H1 (cell line): Measurements from ENCODE around the gene PNMA8C. TPM values are rescaled to one million over a fixed set of nuclear protein-coding genes. Genes with fewer than 3 reads are reported as not detected.

Experiments
- CTCF ChIA-PET: fragments of 300-600 bp; sonication (Branson Sonifier 250); formaldehyde crosslinking; loops from one replicate; lab custom pipeline; 2021; ENCODE audit not compliant: partially characterized antibody; lab: Charles Lee
- POLR2A ChIA-PET: fragments of 300-600 bp; sonication (Branson Sonifier 250); formaldehyde crosslinking; loops from one replicate; lab custom pipeline; 2021; ENCODE audit warnings: inconsistent platforms; ENCODE audit not compliant: partially characterized antibody; lab: Charles Lee
- DNase-seq, 2 experiments: peaks; one replicate each; pipeline versions ENCODE4 v3.0.0 to v3.0.0-alpha.2; 2010 to 2022; ENCODE audit warnings: low spot score in 2 of 2, low read depth in 1 of 2, mixed read lengths in 1 of 2
- FAIRE-seq: peaks from 2 replicates; lab custom pipeline; 2011; peaks lifted over from hg19 to GRCh38; lab: Jason Lieb, UNC
- H2AFZ ChIP-seq: 2 replicates; pipeline ENCODE4 v1.8.1; 2012; ENCODE audit warnings: low read length, inconsistent platforms
- H2AK5ac ChIP-seq: 2 replicates; pipeline ENCODE4 v1.6.1; 2013; ENCODE audit warnings: low read depth, low read length
- H2BK120ac ChIP-seq: replicated peaks from 2 replicates; pipeline ENCODE3; 2013; ENCODE audit warnings: low read depth, low read length, inconsistent platforms
- H2BK12ac ChIP-seq: 2 replicates; pipeline ENCODE4 v1.6.1; 2013; ENCODE audit warnings: low read depth, low read length
- H2BK15ac ChIP-seq: 2 replicates; pipeline ENCODE4 v1.6.1; 2013; ENCODE audit warnings: low read length
- H2BK20ac ChIP-seq: 2 replicates; pipeline ENCODE4 v1.6.1; 2013; ENCODE audit warnings: low read length
- H2BK5ac ChIP-seq: 2 replicates; pipeline ENCODE4 v1.6.1; 2013; ENCODE audit warnings: low read depth, low read length
- H3K14ac ChIP-seq: 2 replicates; pipeline ENCODE4 v1.6.1; 2013; ENCODE audit warnings: inconsistent platforms; ENCODE audit not compliant: insufficient read length
- H3K18ac ChIP-seq: 2 replicates; pipeline ENCODE4 v1.6.1; 2013; ENCODE audit warnings: low read length; ENCODE audit errors: extremely low read depth
- H3K23ac ChIP-seq: 2 replicates; pipeline ENCODE4 v1.6.1; 2013; ENCODE audit warnings: inconsistent platforms; ENCODE audit not compliant: insufficient read length
- H3K23me2 ChIP-seq: 2 replicates; pipeline ENCODE4 v1.6.1; 2013; ENCODE audit warnings: low read depth, low read length
- H3K27ac ChIP-seq: 2 replicates; pipeline ENCODE4 v1.6.1; 2011; ENCODE audit warnings: low read depth, low read length, inconsistent platforms
- H3K27me3 ChIP-seq, 4 experiments: replicated peaks in 1 of 4; 1 replicate in 1 of 4; 2 replicates in 3 of 4; pipeline versions ENCODE4 v1.6.1 to v1.8.1; 2011 to 2013; ENCODE audit warnings: low read length in 3 of 4, mild to moderate bottlenecking in 3 of 4, inconsistent platforms in 2 of 4, mixed read lengths in 2 of 4, moderate library complexity in 1 of 4; ENCODE audit not compliant: control insufficient read depth in 3 of 4, insufficient read depth in 3 of 4; ENCODE audit errors: extremely low read depth in 1 of 4
- H3K36me3 ChIP-seq, 4 experiments: 2 replicates each; pipeline versions ENCODE4 v1.6.1 to v1.8.1; 2011 to 2013; ENCODE audit warnings: mild to moderate bottlenecking in 4 of 4, low read length in 3 of 4, moderate library complexity in 2 of 4, control low read depth in 1 of 4, inconsistent platforms in 1 of 4; ENCODE audit not compliant: insufficient read depth in 4 of 4, control insufficient read depth in 2 of 4
- H3K4ac ChIP-seq: replicated peaks from 2 replicates; pipeline ENCODE3; 2013; ENCODE audit warnings: low read length, low read depth, mixed read lengths, inconsistent platforms; ENCODE audit not compliant: insufficient read length
- H3K4me1 ChIP-seq, 4 experiments: replicated peaks in 1 of 4; 1 replicate in 1 of 4; 2 replicates in 3 of 4; pipeline versions ENCODE4 v1.6.1 to v1.8.1; 2011 to 2013; ENCODE audit warnings: low read length in 3 of 4, inconsistent platforms in 2 of 4, mixed read lengths in 1 of 4; ENCODE audit not compliant: insufficient read depth in 4 of 4, control insufficient read depth in 3 of 4
- H3K4me2 ChIP-seq, 2 experiments: 2 replicates each; pipeline versions ENCODE4 v1.6.1 to v1.8.1; 2011 to 2013; ENCODE audit warnings: low read depth in 2 of 2, low read length in 2 of 2, control low read depth in 1 of 2, inconsistent platforms in 1 of 2, mild to moderate bottlenecking in 1 of 2; ENCODE audit not compliant: insufficient read depth in 1 of 2
- H3K4me3 ChIP-seq, 4 experiments: fragments of 200-600, 300-600 bp in 1 of 4; sonication (generic), shearing (Covaris generic), sonication (Bioruptor Twin) in 1 of 4; 2 replicates each; pipeline versions ENCODE4 v1.5.1 to v1.8.1; 2011 to 2016; ENCODE audit warnings: low read length in 4 of 4, low read depth in 3 of 4, control low read depth in 2 of 4, inconsistent platforms in 2 of 4, mild to moderate bottlenecking in 2 of 4, mixed read lengths in 1 of 4, moderate library complexity in 1 of 4; ENCODE audit not compliant: insufficient read depth in 2 of 4; ENCODE audit errors: extremely low read depth in 1 of 4
- H3K56ac ChIP-seq: replicated peaks from 2 replicates; pipeline ENCODE3; 2013; ENCODE audit warnings: low read depth, mild to moderate bottlenecking, mixed read lengths, low read length, inconsistent platforms; ENCODE audit not compliant: insufficient read length
- H3K79me1 ChIP-seq: 2 replicates; pipeline ENCODE4 v1.6.1; 2013; ENCODE audit warnings: low read depth, low read length, control low read depth
- H3K79me2 ChIP-seq, 2 experiments: 2 replicates each; pipeline versions ENCODE4 v1.6.1 to v1.8.1; 2012 to 2013; ENCODE audit warnings: low read length in 2 of 2, mild to moderate bottlenecking in 2 of 2, inconsistent platforms in 1 of 2; ENCODE audit not compliant: insufficient read depth in 2 of 2, control insufficient read depth in 1 of 2
- H3K9ac ChIP-seq, 4 experiments: replicated peaks in 1 of 4; 1 replicate in 1 of 4; 2 replicates in 3 of 4; pipeline versions ENCODE4 v1.6.1 to v1.8.1; 2011 to 2013; ENCODE audit warnings: low read depth in 3 of 4, low read length in 3 of 4, control low read depth in 2 of 4, mild to moderate bottlenecking in 2 of 4, moderate library complexity in 2 of 4, inconsistent platforms in 1 of 4; ENCODE audit errors: extremely low read depth in 1 of 4
- H3K9me3 ChIP-seq, 2 experiments: 2 replicates each; pipeline versions ENCODE4 v1.6.1 to v1.8.1; 2012 to 2013; ENCODE audit warnings: mild to moderate bottlenecking in 2 of 2, moderate library complexity in 2 of 2, control low read depth in 1 of 2, inconsistent platforms in 1 of 2, low read depth in 1 of 2, low read length in 1 of 2, mixed read lengths in 1 of 2; ENCODE audit not compliant: insufficient read depth in 2 of 2
- H4K20me1 ChIP-seq, 2 experiments: replicated peaks in 1 of 2; 2 replicates each; pipeline versions ENCODE3 to v1.8.1; 2011 to 2013; ENCODE audit warnings: inconsistent platforms in 2 of 2, low read length in 2 of 2, mild to moderate bottlenecking in 1 of 2; ENCODE audit not compliant: insufficient read depth in 2 of 2, control insufficient read depth in 1 of 2
- H4K5ac ChIP-seq: 2 replicates; pipeline ENCODE4 v1.6.1; 2013; ENCODE audit warnings: low read length, low read depth, mixed read lengths, inconsistent platforms; ENCODE audit not compliant: insufficient read length
- H4K8ac ChIP-seq: 2 replicates; pipeline ENCODE4 v1.8.0; 2013; ENCODE audit warnings: mild to moderate bottlenecking, moderate library complexity, low read length, inconsistent platforms; ENCODE audit not compliant: insufficient read depth; ENCODE audit errors: extremely low read depth
- H4K91ac ChIP-seq: replicated peaks from 2 replicates; pipeline ENCODE3; 2013; ENCODE audit warnings: low read length, mixed read lengths, inconsistent platforms; ENCODE audit not compliant: insufficient read length
- ASH2L ChIP-seq: fragments of 200-600, 300-600 bp; sonication (generic); IDR thresholded peaks from one replicate; pipeline ENCODE4 v1.7.1; 2017; ENCODE audit warnings: low read length
- WGBS, 2 experiments: shearing (Covaris generic) in 1 of 2; methylation state at CpG; one replicate each; pipeline versions ENCODE4 v1.1.6 to v1.1.7; 2013 to 2015; ENCODE audit warnings: low lambda C conversion rate in 2 of 2, mixed read lengths in 2 of 2, inconsistent platforms in 1 of 2, low coverage in 1 of 2, missing lambda C conversion rate in 1 of 2; ENCODE audit not compliant: insufficient replicate concordance in 2 of 2, insufficient coverage in 1 of 2, insufficient read length in 1 of 2; ENCODE audit errors: extremely low coverage in 1 of 2, missing lambda C conversion rate in 1 of 2; 5-methylcytosine and 5-hydroxymethylcytosine counted together
- polyA plus RNA-seq, 7 experiments: library from polyadenylated mRNA; depleted of rRNA in 3 of 7; stranded (reverse) in 5 of 7; unstranded in 2 of 7; fragments of >200 nt in 5 of 7; fragments of 200-250 nt in 2 of 7; gene quantifications; 1 replicate in 5 of 7; 2 replicates in 1 of 7; 4 replicates in 1 of 7; pipeline versions ENCODE4 v1.2.1 to v1.2.3, GENCODE V29; 2011 to 2013; ENCODE audit warnings: missing spikeins in 2 of 7, mixed read lengths in 2 of 7
- total RNA-seq: library from RNA; stranded (reverse); fragmentation: NEBNext Ultra II Directional; extraction: Animal tissue kit (Norgen Biotek cat#: 25700); gene quantifications from 2 replicates; pipeline ENCODE4 v1.2.1, GENCODE V29; 2021

The PNMA8C gene
- total and polyA plus RNA-seq, 2 of the 8 experiments (the other 6 are each of a cell fraction or from before 2014, with no cell fraction given) = 0.53 to 1.8 TPM

GRCh38 chr19:46451352-46451751 lies 22.6 kb upstream of the PNMA8C start:
- Histone ChIP-seq H4K5ac (no peak overlapping the region), H3K4ac (no peak overlapping the region), H2BK20ac (no peak overlapping the region), H3K23me2 (no peaks in the 10 kb centered on the region), H3K36me3 (no peaks in the 10 kb centered on the region), H3K27ac (no peak overlapping the region), H2BK5ac (no peak overlapping the region), H3K9me3 (no peaks in the 10 kb centered on the region), H3K14ac (no peak overlapping the region), H3K18ac (no peak overlapping the region), H3K56ac (no peak overlapping the region), H3K79me1 (no peaks in the 10 kb centered on the region), H4K20me1 (no peaks in the 10 kb centered on the region), H3K27me3 (no peaks in the 10 kb centered on the region), H3K4me1 (no peaks in the 10 kb centered on the region), H3K4me2 (no peak overlapping the region), H2BK120ac (no peak overlapping the region), H3K79me2 (no peaks in the 10 kb centered on the region), H3K9ac (no peak overlapping the region), H3K23ac (no peak overlapping the region), H2AK5ac (no peak overlapping the region), H2AFZ (no peak overlapping the region), H3K4me3 (no peak overlapping the region), H4K91ac (no peak overlapping the region), H2BK15ac (no peak overlapping the region), H4K8ac (no peak overlapping the region), H2BK12ac (no peak overlapping the region)
- POLR2A ChIA-PET = interaction anchor here (0.6 kb wide), 1 partner anchor 16 kb away, joined by 3 read pairs; no protein-coding TSS in a partner anchor
- TF ChIP-seq ASH2L = no peak
- CTCF ChIA-PET = interaction anchor here (0.9 to 1.6 kb wide), 5 partner anchors 20 to 80 kb away, joined by 3 to 10 read pairs (median 3); no protein-coding TSS in a partner anchor
- 79% methylated on average over 6 of the region's 6 CpGs; no CpG with 5 or more reads in 1 of the 2 experiments for WGBS, 2 experiments
- DNase-seq = no peak
- no peak for FAIRE-seq
